GM18508 (cell line): ENCODE data around the gene RABGGTA.

Experiments used
- ATAC-seq: cut with Tn5 transposase; IDR thresholded peaks from one replicate; pipeline ENCODE4 v1.9.1; 2021; ENCODE audit warnings: moderate number of reproducible peaks; ENCODE audit not compliant: insufficient read depth, unreplicated experiment

Gene RABGGTA

DNA sequence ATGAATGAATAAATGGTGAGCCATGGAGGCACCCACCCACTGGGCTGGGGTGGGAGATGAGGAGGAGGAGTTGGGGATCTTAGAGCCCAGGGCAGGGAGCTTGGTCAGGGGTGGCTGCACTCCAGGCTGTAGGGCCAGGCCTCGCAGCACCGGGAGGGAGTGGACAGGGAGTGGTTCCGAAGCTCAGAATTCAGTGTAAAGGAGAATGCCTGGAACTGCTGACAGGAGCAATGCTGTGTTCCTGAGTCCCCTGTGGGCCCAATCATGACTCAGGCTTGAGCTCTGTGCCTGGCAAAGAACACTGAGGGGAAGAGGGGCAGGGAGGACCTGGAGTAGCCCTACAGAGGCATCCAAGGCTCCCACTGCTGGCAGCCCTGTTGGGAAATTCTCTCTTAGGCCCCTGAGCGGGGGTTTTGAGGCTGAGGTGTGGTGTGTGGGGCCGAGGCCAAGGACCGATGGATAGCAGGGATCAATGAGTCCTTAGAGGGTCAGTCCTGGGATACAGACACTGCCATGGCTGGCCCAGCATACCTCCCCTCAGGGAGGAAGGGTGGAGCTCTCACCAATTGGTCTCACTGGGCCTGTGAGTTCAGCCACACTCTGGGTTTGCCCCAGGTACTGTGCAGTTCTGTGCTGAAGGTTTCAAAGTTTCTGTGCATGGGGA is 9.5 kb upstream of the RABGGTA start:
- no peak for ATAC-seq

DNA sequence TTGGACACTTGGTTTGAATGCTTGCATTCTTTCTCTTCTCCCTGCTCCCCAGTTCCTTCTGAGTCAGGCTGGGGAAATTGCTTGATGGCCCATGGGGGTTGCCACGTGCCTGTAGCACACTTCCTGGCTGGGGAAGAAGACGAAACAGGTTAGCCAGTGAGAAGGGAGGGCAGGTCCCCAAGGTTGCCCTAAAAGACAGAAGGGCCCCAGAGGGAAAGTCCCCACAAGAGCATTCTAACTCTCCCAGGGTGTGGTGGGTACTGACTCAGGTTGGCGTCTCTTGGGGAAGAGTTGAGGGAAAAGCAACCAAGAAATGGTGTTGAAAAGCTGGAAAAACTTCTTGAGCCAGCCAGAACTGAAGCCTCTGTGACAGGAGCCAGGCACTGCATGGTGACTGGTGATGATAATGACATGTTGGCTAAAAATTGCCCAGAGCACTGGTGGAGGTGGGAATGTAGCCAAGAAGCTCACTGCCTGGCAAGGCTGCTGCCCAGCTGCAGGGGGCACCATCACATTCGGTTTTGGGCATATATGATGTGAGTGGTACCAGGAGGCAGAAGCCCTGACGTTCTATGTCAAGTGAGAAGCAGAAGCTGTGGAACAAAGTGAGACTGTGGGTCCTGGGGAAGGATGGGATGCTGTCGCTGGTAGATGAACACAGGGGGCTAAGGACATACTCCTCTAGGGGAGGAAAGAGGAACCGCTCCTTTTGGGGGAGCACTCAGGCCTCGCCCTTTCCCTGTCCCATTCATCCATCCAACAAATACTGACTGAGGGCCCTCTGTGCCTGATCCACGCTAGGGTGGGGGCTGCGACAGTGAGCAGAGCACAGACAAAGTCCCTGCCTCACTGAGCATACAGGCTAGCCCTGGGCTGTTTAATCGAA is 8.1 kb upstream of the RABGGTA start:
- ATAC-seq: no peak

DNA sequence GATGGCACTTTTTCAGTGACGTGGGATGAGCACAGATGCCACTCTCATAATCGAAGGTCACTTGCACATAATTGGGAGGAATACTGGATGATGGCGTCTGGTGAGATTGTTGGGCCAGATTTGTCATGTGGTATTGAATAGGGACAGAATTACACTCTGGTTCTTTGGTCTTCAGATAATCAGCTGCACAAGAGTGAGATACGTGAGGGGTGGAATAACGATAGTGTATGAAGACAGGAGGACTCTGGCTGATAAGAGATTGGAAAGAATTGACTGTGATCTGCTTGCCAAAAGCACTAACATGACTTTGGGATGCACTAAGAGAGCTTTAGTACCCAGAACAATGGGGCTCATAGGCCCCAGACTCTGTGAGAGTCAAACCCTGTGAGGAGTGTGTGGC is 7.0 kb upstream of the RABGGTA start:
- no peak for ATAC-seq

DNA sequence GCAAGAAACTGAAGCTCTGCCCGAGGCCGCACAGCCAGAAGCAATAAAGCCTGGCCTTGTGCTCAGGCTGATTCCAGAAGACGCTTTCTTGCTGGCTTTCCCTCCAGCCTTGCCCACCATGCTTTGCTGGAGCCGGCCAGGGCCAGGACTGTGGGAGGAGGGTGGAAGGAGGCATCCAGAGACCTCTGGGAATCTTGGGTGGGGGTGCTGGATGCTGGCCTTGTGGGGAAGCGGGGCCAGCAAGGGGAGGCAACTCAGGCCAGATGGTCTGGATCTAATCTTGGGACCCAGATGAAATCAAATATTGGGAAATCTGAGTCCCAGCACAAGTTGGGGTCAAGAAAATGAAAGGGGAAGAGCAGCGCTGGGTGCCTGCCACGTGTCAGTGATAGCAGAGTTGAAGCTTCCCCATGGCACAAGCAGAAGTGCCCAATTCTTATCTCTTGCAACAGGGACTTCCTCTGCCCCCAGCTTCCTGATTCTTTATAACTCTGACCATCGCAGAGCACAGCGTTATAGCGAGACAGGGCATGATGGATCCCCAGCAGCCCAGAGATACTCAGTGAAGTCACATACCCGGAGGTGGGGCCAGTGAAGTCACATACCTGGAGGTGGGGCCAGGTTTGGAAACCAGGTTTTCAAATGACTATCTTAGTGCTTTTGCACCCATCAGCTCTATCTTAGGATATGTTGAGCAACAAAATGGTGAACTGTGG is 6.4 kb upstream of the RABGGTA start:
- no peak for ATAC-seq

DNA sequence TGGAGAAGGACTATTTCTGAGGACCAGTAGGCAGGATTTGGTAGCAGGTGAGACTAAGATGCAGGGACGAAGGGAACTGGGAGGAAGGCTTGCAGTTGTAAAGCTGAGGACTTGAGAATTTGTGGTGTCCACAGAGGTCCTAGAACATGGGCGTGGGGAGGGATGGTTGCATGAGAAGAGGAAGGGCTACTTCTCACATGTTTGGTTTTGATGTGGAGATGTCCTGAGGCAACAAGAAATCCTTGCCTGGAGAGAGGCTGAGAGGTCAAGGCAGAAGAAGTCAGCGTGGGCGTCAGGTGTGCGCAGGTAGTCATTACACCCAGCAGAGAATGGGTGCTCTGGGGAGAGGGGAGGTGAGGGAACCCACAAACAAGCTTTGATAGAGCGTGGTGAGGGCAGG is 5.7 kb upstream of the RABGGTA start:
- no peak for ATAC-seq

DNA sequence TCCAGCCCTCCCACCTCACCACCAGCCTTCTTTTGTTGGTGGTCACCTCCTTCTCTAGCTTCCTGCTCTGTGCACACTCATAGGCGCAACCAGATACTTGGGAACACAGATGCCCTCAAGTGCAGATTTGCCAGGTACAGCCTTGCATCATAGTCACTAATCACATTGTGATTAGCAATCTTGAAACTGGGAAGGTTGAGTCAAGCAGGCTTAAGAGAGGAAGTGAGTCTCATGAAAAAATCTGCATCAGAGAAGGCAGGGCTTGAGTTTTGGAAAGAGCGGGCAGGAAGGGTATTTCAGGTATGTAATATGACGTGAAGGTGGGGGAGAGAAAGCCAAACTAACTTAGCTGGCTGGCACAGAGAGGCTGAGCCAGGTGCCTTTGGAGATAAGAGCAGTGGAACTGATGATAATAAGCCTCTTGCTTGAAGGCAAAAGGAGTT is 2.7 kb upstream of the RABGGTA start:
- peak; percentile 47 for ATAC-seq

DNA sequence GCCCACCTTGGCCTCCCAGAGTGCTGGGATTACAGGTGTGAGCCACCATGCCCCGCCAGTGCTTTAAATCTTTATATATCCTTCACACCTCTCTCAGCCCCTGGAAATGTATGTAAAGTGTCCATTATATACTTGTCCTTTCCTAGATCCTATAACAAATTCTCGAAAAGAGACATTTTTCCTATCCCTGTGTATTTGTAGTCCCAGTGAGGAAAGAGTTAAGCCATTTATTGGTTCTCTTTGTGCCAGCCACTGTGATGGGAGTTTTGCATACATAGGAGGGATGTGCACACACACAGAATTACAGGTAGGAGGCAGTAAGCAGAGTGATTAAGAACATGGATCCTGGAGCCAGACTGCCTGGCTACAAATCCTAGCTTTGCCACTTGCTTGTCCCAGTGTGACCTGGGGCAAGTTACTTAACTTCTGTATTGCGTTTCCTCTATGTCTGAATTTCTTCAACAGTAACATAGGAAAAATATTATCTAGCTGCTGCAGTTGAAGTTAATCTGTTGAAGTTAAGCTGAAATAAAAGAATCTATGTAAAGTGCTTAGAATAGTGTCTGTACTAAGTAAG is 2.1 kb upstream of the RABGGTA start:
- ATAC-seq: no peak

DNA sequence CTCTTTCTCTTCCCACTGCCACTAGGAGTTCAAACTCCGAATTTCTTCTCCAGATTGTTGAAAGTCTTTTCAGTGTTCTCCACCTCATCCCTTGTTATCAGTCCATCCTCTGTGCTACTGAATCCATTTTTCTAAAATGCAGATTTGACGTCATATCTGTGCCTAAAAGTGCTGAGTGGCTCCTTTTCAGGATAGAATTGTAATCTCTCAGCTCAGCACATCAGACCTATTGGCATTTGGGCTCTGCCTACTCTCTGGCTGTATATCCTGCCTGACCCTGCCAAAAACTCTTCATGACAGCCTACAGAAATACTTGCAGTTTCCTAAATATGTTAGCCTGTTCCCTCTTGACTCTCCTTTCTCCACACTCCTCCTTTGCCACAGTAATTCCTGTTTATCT is 1.1 kb upstream of the RABGGTA start:
- no peak for ATAC-seq

DNA sequence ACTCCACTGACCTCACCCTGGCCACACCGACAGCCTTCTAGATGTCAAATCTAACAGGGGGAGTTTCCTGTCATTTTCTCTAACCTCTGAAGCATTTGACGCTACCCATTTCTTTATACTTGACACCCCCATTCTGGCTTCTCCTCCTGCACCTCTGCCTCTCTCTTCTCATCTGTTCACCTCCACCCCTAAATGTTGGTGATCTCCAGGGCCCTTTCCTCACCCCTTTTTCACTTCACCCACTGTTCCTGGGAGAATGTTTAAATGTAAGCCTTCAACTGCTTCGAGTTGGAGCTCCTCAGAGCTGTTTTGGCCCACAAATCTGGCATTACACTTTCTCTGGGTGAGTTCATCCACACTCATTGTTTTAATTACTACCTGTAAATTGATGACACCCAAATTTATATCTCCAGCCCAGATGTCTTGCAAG is 452 bp upstream of the RABGGTA start:
- ATAC-seq: no peak

DNA sequence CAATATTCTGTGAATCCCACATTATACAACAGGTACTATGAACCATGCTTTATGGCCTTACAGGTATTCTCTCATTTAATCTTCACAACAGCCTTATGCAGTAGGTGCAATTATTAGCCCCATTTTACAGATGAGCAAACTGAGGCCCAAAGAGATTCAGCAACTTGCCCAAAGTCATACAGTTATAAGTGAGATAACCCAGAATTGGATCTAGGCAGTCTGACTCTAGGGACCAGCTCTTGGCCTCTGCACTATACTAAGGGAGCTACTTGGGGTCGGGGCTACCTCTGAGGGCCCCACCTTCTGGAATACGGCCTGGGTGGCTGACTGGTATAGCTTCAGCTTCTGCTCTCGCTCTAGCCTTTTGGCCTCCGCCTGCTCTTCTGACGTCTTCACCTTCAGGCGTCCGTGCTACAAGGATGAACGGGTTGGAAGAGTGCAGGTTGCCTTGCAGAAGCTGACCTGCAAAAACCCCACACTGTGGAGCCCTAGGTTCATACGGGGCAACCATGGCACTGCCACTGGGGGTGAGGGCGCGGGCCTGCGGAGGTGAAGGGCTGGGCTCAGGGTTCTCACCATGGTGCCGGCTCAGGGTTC is 762 bp downstream of the RABGGTA start:
- ATAC-seq: no peak

DNA sequence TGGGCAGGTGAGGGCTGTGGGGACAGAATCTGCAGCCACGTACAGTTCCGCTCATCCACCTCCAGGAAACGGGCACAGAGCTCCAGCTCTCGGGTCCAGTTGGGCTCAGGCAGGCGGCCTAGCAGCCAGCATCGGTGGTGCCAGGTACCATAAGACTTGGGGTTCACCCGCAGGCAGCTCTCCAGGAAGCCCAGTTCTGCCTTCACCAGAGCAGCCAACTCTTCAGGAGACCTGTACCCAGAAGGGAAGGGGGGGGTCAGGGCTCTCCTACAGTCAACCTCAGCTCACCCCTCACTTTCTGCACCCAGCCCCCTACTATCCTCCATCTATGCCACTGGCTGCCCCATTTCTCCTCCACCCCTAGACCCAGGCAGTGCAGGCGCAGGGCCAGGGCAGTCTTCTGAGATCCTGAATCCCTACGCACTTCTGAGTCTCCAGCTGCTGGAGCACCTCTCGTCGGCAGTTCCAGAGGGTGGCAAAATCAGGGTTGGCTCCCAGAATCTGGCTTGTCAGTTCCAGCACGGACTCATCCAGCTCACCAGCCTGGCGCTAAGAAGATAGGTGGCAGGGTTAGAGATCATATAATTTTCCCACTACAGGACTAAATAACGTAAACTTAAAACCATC is 1.4 kb downstream of the RABGGTA start:
- no peak for ATAC-seq

DNA sequence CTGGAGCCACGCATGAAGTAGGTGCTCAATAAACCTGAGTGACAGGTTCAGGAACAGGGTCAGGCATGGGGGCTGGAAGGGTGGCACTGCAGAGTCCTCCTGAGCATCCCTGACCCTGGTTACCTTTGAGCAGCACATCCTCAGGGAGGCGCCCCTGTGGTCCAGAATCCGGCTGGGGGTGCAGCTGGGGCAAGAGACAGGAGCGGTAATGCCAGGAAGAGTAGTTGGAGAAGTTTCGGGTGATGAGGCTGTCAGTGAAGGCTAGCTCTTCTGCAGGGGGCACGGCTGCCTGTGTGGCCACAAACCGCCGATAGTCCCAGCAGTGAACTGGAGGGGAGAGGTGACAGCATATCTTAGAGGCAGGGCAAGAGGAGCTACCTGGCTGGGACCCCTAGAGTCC is 2.0 kb downstream of the RABGGTA start:
- ATAC-seq: no peak

DNA sequence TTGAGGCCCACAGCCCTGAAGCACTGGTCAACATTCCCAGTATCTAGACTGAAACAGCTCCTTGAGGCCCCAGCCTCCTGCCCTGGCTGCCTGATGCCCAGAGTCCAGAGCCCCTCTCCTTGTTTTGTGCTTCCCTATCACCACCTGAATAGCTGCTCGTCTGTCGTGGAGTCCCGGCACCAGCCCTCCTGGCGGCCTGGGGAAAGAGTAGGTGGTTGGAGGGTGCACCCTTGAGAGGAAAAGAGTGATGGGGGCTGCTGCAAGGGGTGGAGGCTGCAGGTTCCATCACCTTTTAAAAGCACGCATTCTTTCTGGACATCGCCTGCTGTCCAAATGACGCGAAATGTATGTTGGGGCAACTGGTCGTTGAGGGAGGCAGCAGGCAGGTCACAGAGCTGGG is 3.2 kb downstream of the RABGGTA start:
- ATAC-seq: no peak

DNA sequence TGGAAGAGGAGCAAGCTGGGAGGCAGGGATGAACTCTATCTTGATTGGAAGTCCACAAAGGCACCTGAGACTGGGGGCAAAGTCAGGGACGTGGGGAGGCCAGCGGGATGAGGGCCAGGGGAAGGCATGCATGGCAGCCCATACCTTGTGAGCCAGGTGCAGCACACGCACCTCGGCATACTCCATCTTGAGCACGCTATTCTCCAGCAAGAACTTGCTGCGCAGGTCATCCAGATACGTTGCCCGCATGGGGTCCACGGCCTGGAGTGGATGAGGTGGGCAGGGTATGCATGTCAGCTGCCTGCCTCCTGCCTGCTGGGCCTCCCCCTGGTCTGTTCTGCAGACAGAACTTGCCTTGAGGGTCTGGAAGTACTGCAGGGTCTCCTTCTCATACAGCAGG is 3.9 kb downstream of the RABGGTA start:
- ATAC-seq: no peak

DNA sequence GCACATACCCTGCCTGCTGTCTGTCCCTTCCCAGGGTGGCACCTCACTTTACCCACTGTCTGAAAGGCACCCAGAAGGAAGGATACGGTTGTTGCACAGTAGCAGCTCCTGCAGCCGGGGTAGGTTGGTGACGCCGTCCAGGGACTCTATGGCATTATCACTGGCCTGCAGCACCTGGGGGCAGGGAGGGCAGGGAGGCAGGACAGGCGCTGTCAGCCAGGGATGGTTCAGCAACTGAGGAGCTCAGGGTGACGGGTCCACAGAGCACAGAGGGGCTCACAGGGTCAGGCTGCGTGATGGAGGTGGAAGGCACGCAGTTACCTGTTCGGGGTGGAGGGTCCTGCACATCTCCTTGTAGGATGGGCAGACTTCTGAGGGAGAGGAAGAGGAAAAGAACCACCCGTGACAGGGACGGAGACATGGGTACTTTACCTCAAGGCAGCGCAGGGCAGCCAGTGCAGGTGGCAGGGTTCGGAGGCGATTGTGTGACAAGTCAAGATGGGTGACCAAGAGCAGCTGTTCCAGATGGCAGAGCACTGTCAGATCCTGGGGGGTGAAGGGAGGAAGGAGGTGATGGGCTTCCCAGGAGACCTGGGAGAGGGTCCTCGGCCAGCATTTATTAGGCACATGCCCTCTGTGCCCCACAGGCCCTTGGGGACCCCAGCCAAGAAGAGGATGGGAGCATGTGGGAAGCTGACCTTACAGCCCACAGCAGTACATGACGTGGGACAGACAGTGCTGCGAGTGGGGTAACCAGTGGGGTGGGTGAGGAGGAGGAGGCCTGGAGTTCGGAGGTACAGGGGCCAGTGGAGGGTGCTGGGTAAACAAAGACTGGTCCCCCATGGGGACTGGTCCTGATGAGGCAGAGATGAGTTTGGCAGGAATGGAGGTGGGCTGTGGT is 4.8 kb downstream of the RABGGTA start:
- ATAC-seq: no peak

DNA sequence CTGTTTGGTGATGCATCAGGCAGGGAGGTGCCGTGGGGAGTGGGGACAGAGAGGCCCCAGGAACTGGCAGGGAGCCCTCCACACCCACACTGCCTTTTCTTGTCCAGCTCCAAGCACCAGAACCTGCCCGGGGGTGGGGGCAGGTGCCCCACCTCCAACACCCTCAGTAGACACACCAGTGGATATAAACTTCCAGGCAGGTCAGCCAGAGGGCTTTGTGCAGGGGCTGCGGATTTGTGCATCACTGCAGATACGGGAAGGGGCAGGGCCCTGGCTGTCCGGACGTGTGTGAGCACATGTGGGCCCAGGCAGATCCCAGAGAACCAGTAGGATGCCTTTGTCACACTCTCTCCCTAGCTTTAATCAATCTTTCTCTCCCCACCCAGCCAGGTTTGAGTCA is 7.1 kb downstream of the RABGGTA start:
- no peak for ATAC-seq

DNA sequence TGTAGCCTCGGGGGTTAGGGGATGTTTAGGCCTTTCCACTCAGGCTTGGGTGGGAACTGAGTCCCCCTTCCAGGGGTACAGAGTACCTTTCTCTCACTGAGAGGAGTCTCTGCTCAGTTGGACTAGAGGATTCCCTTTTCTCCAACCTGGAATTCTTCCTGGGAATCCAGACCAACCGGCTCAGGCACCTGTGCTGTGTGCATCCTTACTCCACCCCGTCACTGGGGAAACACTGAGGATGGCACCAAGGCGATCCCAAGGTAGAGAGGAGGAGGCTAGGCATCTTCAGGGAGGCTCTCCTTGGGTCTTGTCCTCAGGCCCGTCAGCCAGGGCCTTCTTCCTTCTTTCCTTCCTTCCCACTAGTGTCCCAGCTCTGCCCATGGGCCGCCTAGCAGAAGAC is 7.5 kb downstream of the RABGGTA start:
- ATAC-seq: no peak

DNA sequence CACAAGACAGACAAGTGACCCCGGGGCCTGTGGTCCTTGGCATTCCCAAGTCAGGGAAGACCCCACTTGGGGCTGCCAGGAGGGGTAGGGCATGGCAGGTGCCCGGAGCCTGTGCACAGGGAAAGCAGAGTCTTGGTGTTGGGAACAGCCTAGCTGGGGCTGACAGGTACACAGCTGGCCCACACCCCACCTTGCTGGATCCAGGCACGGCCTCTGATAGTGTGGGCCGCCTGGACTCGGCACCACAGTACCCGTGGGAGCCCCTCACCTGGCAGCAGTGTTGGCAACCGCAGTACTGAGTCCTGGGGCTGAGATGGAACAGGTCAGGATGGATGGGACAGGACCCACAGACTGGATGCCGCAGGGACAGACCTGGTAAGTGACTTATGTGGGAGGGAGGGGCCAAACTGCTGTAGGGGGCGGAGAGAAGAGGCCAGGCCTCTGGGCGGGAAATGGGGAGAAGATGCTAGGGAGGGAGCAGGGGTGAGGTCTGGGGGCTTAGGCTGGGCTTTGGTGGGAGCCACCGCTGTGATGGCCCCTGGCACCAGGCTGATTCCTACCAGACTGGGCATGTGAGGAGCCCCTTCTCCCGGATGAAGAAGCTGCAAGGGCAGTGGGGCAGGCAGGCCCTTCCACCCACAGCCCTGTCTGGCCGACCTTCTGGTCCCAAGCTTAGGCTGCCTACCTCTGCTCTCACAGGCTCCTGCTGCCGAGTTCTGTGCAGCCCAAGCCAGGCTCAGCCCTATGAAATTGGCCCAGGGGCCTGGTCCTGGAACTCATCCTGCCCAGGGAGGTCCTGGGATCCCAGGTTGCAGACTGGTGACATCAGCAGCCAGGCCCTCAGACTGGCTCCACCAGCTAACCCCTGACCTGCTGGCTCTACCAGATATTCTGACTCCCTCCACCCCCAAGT is 8.3 kb downstream of the RABGGTA start, which contains the start of gene TGM1:
TSS of gene TGM1 (minus strand) at position 357 of the 913 bp plus-strand sequence. CDS start 825 bp downstream, outside the sequence.
- no peak for ATAC-seq
